ENCODE results near the gene C13orf42.
"Not testable (repeated sequence)": the region's sequence is repeated elsewhere in the genome, so short reads cannot be mapped to it uniquely, and the experiment has no call there.

The C13orf42 gene

DNA sequence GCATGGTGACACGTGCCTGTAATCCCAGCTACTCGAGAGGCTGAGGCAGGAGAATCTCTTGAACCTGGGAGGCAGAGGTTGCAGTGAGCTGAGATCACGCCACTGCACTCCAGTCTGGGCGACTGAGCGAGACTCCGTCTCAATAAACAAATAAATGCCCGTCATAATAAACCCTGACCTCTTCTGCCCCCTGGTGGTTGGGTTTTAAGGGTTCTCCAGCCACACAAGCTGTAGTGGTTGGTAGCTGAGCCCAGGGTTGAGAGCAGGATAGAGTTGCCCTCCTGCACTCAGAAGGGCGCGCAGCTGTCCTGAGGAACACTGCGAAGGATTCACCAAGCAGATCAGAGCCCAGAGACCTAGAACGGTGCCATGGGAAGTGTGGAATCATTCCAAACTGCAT is 9.8 kb upstream of the C13orf42 start:
- not testable (repeated sequence) for DNase-seq (ENCODE audit: low spot score)

- DNase-seq (ENCODE audit: low spot score): no peak
Measured at GRCh38 chr13:51118809-51119431, 7.8 kb upstream of the C13orf42 start.

DNA sequence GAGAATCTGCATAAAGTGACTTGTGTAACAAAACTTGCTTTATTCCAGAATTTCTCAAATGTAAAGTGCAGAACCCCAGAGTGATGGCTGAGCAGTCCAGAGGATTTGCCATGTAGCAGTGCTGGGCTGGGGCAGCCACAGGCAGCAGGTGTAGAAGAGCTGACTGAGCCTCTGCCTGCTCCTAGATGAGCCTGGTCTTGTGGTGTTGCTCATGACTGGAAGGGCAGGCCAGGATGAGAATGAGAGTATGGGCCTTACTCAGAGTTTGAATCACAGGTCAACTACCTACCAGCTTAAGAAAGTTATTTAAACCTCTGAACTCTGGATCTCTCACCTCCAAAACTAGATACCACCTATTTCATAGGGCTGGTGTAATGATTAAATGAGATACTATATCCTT is 2.9 kb upstream of the C13orf42 start:
- no peak for DNase-seq (ENCODE audit: low spot score)

DNA sequence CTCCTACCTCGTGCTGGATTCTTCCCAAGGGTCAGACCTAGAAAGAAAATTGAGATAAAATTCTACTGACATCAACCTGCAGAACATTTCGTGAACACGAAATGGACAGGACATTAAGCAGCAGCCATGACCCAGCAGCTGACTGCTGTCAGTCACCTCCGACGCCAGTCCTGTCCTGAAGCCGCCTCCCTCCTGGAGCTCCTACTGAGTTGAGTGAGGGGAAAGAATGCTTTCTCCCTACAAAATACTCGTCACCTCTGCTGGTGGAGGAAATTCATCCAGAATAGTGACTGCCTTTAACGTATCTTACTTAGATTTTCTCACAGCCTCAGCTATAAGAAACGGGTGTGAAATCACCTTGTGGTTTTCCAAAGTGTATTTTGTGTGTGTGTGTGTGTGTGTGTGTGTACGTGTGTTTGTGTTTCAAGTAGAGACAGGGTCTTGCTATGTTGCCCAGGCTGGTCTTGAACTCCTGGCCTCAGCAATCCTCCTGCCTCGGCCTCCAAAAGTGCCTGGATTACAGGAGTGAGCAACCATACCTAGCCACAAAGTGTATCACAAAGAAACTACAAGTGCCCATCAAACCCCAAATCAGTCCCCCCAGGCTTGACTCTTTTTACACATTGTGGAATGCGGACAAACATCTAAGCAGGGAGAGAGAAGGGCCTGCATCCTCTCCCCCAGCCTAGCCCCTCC is 2.3 kb upstream of the C13orf42 start:
- DNase-seq (ENCODE audit: low spot score): no peak

- DNase-seq (ENCODE audit: low spot score): no peak
Measured at GRCh38 chr13:51112771-51113170, 1.7 kb upstream of the C13orf42 start.

DNA sequence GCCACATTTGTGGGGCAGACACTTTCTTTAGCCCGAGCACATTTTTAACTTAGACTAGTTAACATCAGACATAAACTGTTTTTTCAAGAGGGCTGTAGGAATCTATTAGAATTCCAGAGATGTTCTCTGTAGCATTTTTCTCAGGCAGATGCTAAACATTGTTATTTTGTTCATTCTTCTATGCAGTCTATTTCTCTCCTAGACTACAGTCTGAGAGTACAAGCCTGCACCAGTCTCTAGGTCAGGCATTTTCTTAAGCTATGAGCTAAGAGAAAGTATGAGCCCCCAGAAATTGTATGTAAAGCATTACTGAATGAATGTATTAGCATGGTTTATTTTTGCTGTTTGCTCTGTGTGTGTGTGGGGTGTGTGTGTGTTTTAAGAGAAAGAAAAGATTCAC is 923 bp upstream of the C13orf42 start:
- DNase-seq (ENCODE audit: low spot score): no peak

DNA sequence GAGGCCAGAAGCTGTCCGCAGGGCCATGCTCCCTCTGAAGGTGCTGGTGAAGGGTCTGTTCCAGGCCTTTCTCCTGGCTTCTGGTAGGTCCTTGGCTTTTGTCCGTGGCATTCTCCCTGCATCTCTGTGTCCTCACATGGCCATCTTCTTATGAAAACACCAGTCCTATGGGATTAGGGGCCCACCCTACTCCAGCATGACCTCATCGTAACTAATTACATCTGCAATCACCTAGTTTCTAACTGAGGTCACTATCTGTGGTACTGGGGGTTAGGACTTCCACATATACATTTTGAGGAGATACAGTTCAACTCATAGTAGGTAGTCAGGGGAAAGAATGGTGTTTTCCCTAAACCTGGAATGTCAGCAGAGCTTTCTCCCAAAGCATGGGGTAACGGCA is 3.1 kb downstream of the C13orf42 start:
- DNase-seq (ENCODE audit: low spot score): no peak

GRCh38 chr13:51105046-51105445 is 6.0 kb downstream of the C13orf42 start:
- no peak for DNase-seq (ENCODE audit: low spot score)

DNA sequence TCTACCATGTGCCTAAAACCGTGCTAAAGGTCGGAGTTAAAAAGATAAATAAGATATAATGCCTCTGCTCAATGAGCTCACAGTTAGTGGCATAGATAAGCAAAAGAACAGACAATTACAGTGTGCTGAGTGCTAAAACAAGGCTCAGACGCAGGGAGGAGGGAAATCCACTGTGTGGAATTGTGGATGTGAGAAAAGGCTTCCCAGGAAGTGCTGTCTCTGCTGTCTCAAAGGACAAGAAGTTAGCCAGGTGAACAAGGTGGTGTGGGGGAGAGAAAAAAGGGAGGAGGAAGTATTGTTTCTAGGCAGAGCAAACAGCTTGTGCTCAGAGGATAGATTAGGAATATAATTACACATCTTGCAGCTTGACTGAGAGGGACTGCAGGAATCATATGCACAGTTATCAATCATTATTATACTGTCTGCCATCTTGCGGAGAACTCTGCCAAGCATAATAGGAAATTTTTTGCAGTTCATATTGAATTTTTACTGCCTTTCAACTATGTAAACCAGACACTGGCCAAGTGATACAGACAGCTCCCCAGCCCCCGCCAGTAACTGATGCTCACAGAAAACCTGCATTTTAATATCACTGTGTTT is 9.3 kb downstream of the C13orf42 start:
- DNase-seq (ENCODE audit: low spot score): no peak

DNA sequence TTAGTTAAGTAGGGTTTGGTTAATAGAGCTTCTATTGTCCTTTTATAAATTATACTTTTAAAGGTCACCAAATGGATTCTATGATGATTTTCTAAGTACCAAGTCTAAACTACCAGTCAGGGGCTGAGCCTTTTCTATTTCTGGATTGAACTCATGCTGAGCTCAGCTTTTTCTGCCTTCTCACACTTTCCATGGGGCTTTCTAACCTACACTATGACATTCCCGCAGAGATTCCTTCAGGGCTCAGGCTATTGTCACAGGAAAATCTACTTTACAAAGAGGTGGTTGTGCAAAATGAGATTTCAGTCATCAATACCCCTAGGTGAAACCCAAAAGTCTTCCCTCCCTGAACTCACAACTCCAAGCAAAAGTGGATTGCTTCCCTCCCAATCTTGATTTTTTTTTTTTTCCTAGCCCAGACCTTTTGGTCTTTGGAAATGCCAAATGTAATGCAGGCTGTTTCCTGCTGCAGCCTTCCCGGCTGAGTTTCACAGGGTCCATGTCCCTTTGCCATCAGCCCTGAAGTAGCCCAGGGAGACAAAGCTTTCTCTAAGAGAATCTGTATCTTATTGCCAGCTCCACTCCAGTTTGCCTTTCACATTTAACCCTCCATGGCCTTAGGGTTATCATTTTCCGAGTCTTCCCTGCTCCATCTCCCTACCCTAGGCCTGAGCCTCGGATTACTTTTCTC is 13.6 kb downstream of the C13orf42 start:
- no peak for DNase-seq (ENCODE audit: low spot score)

DNA sequence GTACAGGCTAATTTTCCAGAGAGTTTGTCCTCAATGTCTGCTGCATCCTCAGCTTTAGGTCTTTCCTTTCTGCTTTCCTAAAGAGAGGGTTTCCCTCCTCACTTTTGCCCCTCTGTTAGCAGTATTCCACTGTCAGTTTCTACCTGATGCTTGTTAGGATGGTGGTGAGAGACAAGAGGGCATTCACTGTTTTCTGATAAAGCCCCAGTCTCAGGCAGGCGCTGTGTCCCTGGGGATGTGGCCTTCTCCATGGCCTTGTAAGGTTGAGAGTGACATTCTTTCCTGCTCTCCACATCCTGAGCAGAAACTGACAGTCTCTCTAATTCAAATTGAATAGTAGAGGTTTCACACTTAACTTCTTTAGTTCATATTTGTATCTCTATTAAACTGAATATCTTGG is 14.9 kb downstream of the C13orf42 start:
- no peak for DNase-seq (ENCODE audit: low spot score)

DNA sequence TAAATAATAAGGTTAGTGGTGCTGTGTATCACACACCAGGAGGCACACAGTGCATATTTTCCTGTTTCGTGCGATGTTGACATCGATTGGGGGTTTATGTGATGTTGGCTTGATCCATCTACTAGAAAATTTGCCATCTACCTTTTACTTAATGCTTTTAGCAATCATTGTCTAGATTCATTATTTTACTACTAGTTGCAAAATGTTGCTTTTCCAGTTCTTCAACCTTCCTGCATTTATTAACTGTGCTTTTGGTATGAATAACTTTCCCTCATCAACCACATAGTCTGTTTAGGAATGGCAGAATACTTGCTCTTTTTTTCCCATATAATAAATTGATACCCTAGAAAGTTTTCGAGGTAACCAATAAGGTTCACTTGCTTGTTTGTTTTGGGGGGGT is 17.5 kb downstream of the C13orf42 start:
- DNase-seq (ENCODE audit: low spot score): no peak

DNA sequence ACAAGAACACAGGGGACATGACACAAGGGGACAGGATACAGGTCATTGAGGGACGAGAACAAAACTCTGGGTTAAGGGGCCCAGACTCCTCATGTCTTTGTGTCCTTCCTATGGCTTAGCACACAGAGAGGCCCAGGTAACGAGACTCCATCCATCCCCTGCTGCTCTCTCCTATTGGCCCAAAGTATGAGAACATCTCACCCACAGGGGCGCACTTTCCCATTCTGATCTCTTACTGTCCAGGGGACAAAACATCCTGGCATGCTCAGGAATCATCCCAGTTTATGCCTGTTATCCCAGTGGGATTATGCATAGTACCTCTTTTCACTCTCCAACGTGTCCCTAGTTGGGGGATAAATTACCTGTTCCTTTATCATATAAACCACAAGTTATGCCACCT is 19.2 kb downstream of the C13orf42 start:
- no peak for DNase-seq (ENCODE audit: low spot score)

- no peak for DNase-seq (ENCODE audit: low spot score)
Measured at GRCh38 chr13:51083706-51084105, 27.4 kb downstream of the C13orf42 start.

DNA sequence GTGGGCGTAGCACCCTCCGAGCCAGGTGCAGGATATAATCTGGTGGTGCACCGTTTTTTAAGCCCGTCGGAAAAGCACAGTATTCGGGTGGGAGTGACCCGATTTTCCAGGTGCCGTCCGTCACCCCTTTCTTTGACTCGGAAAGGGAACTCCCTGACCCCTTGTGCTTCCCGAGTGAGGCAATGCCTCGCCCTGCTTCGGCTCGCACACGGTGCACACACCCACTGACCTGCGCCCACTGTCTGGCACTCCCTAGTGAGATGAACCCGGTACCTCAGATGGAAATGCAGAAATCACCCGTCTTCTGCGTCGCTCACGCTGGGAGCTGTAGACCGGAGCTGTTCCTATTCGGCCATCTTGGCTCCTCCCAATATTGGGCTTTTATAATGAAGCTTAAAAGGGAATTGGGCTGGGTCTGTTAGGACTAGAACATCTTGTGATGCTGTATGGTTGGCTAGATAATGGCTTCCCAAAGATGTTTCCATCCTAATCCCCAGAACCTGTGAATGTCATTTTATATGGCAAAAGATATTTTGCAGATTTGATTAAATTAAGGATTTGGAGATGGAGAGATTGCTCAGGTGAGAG is 30.5 kb downstream of the C13orf42 start:
- not testable (repeated sequence) for DNase-seq (ENCODE audit: low spot score)

GRCh38 chr13:51071493-51071892 is 39.6 kb downstream of the C13orf42 start:
- DNase-seq (ENCODE audit: low spot score): no peak

GRCh38 chr13:51070005-51070649 is 40.9 kb downstream of the C13orf42 start:
- peak; percentile 90 for DNase-seq (ENCODE audit: low spot score)

GRCh38 chr13:51068501-51068900 is 42.6 kb downstream of the C13orf42 start:
- DNase-seq (ENCODE audit: low spot score): no peak

DNA sequence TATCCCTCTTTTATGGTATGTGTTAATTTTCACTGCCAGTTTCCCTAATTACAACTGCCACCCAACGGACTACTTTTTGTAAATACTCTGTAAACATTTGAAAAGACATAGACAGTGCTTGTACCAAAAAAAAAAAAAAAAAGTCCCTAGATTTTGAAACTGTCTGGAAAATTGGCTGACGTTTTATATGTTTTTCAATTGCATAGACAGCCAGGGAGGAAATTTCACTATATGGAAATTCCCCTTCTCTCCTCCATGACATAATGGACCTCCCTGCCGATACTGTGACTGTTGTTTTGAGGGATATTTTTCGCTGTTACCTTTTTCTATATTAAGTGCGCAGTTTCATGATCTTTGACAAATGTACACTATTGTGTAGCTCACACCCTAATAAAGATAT is 43.4 kb downstream of the C13orf42 start:
- DNase-seq (ENCODE audit: low spot score): no peak

- peak; percentile 55 for DNase-seq (ENCODE audit: low spot score)
Measured at GRCh38 chr13:51067210-51067701, 43.8 kb downstream of the C13orf42 start.

DNA sequence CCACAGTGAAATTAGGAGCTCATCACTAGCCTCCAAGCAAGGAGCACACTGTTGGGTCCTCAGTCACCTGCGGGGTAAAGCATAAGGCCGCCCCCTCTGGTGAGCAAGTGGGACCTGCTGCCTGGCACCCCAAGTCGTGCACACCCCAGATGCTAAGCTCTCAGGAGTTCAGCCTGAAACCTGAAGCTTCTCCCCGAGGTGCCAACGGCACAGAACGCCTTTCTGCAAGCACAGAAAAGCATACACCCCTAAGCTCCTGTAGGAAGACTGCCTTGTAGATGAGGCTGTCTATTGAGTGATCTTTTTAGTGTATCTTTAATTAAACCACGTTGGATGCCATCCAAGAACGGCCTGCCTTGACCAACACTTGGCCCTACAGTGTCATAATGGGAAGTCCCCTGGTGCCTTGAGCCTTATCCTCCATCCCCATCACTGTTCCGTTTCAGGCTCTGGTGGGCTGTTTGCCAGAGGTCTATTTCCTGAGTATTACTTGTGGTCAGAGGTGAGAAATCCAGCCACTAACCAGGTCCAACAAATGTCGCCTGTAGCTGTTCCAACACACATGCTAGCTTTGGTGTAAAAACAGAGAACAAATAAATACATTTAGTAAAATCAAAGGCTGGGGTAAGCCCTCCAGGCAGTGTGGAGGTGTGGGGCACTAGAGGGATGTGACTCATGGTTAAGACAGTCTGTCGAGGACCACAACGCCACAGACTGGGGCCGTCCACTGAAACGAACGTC is 44.8 kb downstream of the C13orf42 start:
- no peak for DNase-seq (ENCODE audit: low spot score)
